Measurements from ENCODE around the gene REEP3. TPM values are rescaled to one million over a fixed set of nuclear protein-coding genes. Genes with fewer than 3 reads are reported as not detected.

The REEP3 gene
- total and polyA plus RNA-seq, 2 of the 8 experiments (the other 6 are each of a cell fraction or from before 2014, with no cell fraction given): 5.8 to 31.5 TPM

- ChIA-PET CTCF (ENCODE audit: partially characterized antibody) (interaction anchor here (3.0 kb wide), 1 partner anchor 124 kb away, joined by 15 read pairs; no protein-coding TSS in a partner anchor), POLR2A (ENCODE audit: partially characterized antibody) (no interaction called here)
These were observed 73.9 kb downstream of the REEP3 start for GRCh38 chr10:63595072-63595471.

More at GRCh38 chr10:63595072-63595471, 73.9 kb downstream of the REEP3 start:
- no peak overlapping the region for H3K56ac ChIP-seq (replicated peaks; ENCODE audit: insufficient read length, low read depth, low read length)
- H2AK5ac ChIP-seq (ENCODE audit: low read depth, low read length): no peak overlapping the region
- no peak overlapping the region for H2BK20ac ChIP-seq (ENCODE audit: low read length)
- H3K27me3 ChIP-seq (replicated peaks in 1 of 4; ENCODE audit: control insufficient read depth in 3 of 4, extremely low read depth in 1 of 4, insufficient read depth in 3 of 4, low read length in 3 of 4): no peaks in the 10 kb centered on the region
- H2AFZ ChIP-seq (ENCODE audit: low read length): no peak overlapping the region
- H3K18ac ChIP-seq (ENCODE audit: extremely low read depth, low read length): no peak overlapping the region
- no peak overlapping the region for H4K8ac ChIP-seq (ENCODE audit: extremely low read depth, insufficient read depth, low read length)
- H2BK120ac ChIP-seq (replicated peaks; ENCODE audit: low read depth, low read length): no peak overlapping the region
- H3K4me3 ChIP-seq (ENCODE audit: extremely low read depth in 1 of 4, insufficient read depth in 2 of 4, low read depth in 3 of 4, low read length in 4 of 4): no peak overlapping the region
- H3K4me1 ChIP-seq (replicated peaks in 1 of 4; ENCODE audit: control insufficient read depth in 3 of 4, insufficient read depth in 4 of 4, low read length in 3 of 4): no peaks in the 10 kb centered on the region
- H3K79me2 ChIP-seq (ENCODE audit: control insufficient read depth in 1 of 2, insufficient read depth in 2 of 2, low read length in 2 of 2): peaks cover 0 to 2% of the 10 kb centered on the region in 2 experiments; a peak in 2 of 4 replicates
- FAIRE-seq (no peak), DNase-seq (ENCODE audit: low read depth in 1 of 2, low spot score in 2 of 2) (no peak)
- H2BK12ac ChIP-seq (ENCODE audit: low read depth, low read length): no peak overlapping the region
- 92% methylated on average over 3 of the region's 3 CpGs; no CpG with 5 or more reads in 1 of the 2 experiments for WGBS, 2 experiments (ENCODE audit: extremely low coverage in 1 of 2, insufficient coverage in 1 of 2, insufficient read length in 1 of 2, insufficient replicate concordance in 2 of 2, low coverage in 1 of 2, low lambda C conversion rate in 2 of 2, missing lambda C conversion rate in 1 of 2)
- H3K23ac ChIP-seq (ENCODE audit: insufficient read length): no peak overlapping the region
- no peaks in the 10 kb centered on the region for H3K9me3 ChIP-seq (ENCODE audit: insufficient read depth in 2 of 2, low read depth in 1 of 2, low read length in 1 of 2)
- H4K5ac ChIP-seq (ENCODE audit: insufficient read length, low read depth, low read length): no peak overlapping the region
- no peaks in the 10 kb centered on the region; the same call in 1 of the 2 replicates for H3K79me1 ChIP-seq (ENCODE audit: low read depth, low read length)
- H3K14ac ChIP-seq (ENCODE audit: insufficient read length): no peak overlapping the region
- no peaks in the 10 kb centered on the region for H3K23me2 ChIP-seq (ENCODE audit: low read depth, low read length)
- H3K36me3 ChIP-seq (ENCODE audit: control insufficient read depth in 2 of 4, insufficient read depth in 4 of 4, low read length in 3 of 4): peaks cover 0 to 10% (median 4%) of the 10 kb centered on the region in 4 experiments; a peak in 6 of 8 replicates
- H3K27ac ChIP-seq (ENCODE audit: low read depth, low read length): no peak overlapping the region
- H3K9ac ChIP-seq (replicated peaks in 1 of 4; ENCODE audit: extremely low read depth in 1 of 4, low read depth in 3 of 4, low read length in 3 of 4): no peak overlapping the region
- no peak overlapping the region for H2BK15ac ChIP-seq (ENCODE audit: low read length)
- TF ChIP-seq ATF2 (IDR thresholded peaks at IDR 0.05; ENCODE audit: low read length) (no peak), TBP (IDR thresholded peaks at IDR 0.05; ENCODE audit: low read depth, low read length) (no peak), BCL11A (IDR thresholded peaks at IDR 0.05; ENCODE audit: low read depth in 2 of 2, low read length in 2 of 2) (no peak), POLR2A (IDR thresholded peaks at IDR 0.05; ENCODE audit: control extremely low read depth in 1 of 2, low read depth in 2 of 2, low read length in 2 of 2) (no peak), KDM1A (IDR thresholded peaks at IDR 0.05; ENCODE audit: borderline replicate concordance, low read length) (no peak), SAP30 (IDR thresholded peaks at IDR 0.05; ENCODE audit: insufficient read depth, insufficient replicate concordance, low read length) (no peak), RNF2 (IDR thresholded peaks at IDR 0.05; ENCODE audit: borderline replicate concordance, low read depth, low read length, missing control alignments, poor library complexity, severe bottlenecking) (no peak), RXRA (IDR thresholded peaks at IDR 0.05; ENCODE audit: insufficient read depth, low read depth, low read length) (no peak)
- H3K4ac ChIP-seq (replicated peaks; ENCODE audit: insufficient read length, low read depth, low read length): no peak overlapping the region
- H2BK5ac ChIP-seq (ENCODE audit: low read depth, low read length): no peak overlapping the region
- no peak overlapping the region for H3K4me2 ChIP-seq (ENCODE audit: insufficient read depth in 1 of 2, low read depth in 2 of 2, low read length in 2 of 2)
- no peaks in the 10 kb centered on the region for H4K20me1 ChIP-seq (replicated peaks in 1 of 2; ENCODE audit: control insufficient read depth in 1 of 2, insufficient read depth in 2 of 2, low read length in 2 of 2)
- H4K91ac ChIP-seq (replicated peaks; ENCODE audit: insufficient read length, low read length): no peak overlapping the region

All from H1 (cell line).